HG02981 (cell line): Measurements from ENCODE around the gene ARHGAP21.
A peak's percentile ranks its signal among the peaks of the same experiment; 100 is the strongest.
"Not testable (repeated sequence)": the region's sequence is repeated elsewhere in the genome, so short reads cannot be mapped to it uniquely, and the experiment has no call there.

Source experiments
- ATAC-seq: cut with Tn5 transposase; IDR thresholded peaks from one replicate; pipeline ENCODE4 v1.9.1; 2021; ENCODE audit warnings: mild to moderate bottlenecking, moderate library complexity; ENCODE audit not compliant: unreplicated experiment

The ARHGAP21 gene

GRCh38 chr10:24723788-24724380, at the start of gene ARHGAP21:
ARHGAP21 (minus strand) TSS chr10:24723887; CDS start chr10:24721899, 1,988 bp downstream.
- ATAC-seq = peak; percentile 4

DNA sequence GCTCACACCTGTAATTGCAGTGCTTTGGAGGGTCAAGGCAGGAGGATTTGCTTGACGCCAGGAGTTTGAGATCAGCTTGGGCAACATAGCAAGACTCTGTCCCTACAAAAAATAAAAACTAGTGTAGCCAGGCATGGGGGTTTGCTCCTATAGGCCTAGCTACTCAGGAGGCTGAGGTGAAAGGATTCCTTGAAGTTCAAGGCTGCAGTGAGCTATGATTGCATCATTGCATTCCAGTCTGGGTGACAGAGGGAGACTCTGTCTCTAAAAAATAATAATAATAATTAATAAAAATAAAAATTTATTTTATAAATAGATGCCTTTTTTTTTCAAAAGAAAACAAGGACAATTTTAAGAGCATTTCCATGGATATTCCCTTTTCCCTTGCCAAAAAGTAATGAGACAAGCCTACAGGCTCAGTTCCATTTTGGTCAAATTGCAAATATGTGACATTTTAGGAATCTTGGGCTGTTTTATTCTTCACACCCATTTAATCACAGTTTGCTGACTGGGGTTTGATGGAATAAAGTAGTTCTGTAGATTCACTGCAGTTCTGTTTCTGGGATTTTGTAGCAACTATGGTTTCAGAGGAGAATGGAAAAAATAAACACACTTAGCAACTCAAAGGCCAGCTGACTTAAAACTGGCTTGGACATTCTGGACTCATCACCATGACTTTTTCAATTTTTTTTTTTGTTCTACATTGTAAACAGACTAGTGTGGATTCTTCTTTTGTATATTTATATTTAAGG, 48.4 kb upstream of the ARHGAP21 start:
- ATAC-seq = no peak

DNA sequence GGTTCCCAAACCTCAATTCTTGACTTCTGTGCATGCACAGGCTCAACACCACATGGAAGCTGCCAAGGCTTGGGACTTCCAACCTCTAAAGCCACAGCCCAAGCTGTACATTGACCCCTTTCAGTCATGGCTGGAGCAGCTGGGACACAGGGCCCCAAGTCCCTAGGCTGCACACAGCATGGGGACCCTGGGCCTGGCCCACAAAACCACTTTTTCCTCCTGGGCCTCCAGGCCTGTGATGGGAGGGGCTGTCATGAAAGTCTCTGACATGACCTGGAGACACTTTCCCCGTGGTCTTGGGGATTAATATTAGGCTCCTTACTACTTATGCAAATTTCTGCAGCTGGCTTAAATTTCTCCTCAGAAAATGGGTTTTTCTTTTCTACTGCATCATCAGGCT, 41.3 kb upstream of the ARHGAP21 start:
- ATAC-seq = not testable (repeated sequence)

DNA sequence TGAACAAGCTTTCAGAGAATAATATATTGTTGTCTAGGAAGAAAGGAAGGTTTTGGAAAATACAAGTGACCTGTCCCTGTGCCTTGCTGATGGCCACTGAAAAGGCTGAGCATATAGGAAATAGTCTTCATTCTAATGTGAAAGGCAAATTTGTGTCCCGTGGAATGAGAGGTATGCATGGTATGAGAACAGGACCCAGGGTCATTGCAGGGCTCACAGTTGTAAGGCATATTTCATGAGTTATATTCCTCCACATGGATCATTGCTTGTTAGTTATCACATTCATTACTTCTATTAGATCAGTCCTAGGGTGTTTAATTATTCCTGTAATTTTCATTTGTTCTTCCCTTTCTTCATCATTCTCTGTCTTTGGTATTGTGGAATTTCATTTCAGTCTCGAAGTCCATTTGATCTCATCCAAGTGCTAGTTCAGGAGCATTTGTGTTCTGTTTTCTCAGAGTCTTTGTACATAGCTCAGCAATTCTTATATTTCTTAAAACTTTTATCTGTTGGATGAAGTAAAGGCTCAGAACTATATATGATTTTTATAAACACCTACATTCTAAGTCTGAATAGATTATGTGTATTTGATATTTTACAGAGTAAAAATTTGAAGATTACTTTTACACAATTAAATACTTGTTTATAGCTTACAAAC, 39.4 kb upstream of the ARHGAP21 start:
- no peak for ATAC-seq

GRCh38 chr10:24762161-24762924, 38.7 kb upstream of the ARHGAP21 start:
- no peak for ATAC-seq

GRCh38 chr10:24759672-24760071, 36.0 kb upstream of the ARHGAP21 start:
- no peak for ATAC-seq

DNA sequence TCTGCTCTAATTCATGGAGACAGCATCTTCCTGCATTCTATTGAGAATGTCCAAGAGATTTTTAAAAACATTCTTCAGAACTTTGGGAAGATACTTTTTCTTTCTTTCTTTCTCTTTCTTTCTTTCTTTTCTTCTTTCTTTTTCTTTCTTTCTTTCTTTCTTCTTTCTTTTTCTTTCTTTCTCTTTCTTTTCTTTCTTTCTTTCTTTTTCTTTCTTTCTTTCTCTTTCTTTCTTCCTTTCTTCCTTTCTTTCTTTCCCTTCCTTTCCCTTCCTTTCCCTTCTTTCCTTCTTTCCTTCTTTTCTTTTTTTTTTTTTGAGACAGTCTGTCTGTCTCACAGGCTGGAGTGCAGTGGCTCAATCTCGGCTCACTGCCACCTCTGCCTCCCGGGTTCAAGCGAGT, 34.6 kb upstream of the ARHGAP21 start:
- not testable (repeated sequence) for ATAC-seq

DNA sequence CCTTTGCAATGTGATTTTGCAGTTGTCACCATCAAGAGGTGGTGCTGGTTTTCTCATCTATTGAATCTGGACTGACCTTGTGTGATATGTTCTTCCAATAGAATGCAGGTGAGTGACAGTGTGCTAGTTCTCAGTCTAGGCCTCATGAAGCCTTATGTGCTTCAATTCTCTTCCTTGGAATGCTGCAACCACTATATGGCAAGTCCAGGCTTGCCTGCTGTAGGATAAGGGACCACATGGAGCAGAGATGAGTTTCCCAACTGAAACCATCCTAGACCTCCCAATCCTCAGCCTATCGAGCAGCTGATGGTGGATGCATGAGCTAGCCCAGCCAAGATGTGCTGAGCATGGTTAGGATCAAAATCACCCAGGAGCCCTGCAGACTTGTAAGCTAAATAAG, 32.6 kb upstream of the ARHGAP21 start:
- ATAC-seq = no peak

DNA sequence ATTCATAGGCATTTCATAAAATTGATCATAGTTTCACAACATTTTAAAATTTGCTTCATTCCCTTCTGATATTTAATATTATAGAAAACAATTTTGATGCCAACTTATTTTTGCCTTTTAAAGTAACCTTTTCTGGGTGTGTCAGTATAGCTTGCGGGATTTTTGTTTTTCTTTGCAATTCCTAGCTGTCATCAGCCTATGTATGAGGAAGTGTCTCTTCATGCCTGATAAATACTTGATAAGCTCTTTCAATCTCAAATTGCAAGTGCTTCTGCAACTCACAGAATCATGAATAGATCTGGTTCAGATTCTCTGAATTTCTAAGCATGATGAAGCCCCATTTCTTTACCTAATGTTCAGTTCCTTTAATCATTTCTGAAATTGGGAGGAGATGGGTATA, 28.0 kb upstream of the ARHGAP21 start:
- ATAC-seq = no peak

GRCh38 chr10:24750695-24751094, 27.0 kb upstream of the ARHGAP21 start:
- no peak for ATAC-seq

- no peak for ATAC-seq
Observed at GRCh38 chr10:24748214-24748613, 24.5 kb upstream of the ARHGAP21 start.

- ATAC-seq = no peak
Observed at GRCh38 chr10:24744946-24745345, 21.3 kb upstream of the ARHGAP21 start.

DNA sequence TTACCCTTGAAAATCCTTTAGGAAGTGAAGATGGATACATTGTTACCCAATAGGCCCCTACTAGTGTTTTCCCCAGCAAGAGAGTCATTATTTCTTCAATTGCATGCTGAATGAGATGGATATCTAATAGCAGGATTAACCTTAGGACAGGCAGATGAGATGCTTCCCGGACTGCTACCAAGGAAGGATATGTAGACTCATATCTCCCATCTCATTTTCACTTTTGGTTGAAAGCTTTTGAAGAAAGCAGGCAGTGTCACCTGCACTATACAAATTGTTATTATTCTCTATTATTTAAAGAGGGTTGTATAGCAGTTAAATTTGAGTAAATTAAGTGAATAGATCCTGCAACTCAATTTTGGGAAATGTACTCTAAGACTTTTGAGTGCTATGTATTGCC, 17.0 kb upstream of the ARHGAP21 start:
- no peak for ATAC-seq

DNA sequence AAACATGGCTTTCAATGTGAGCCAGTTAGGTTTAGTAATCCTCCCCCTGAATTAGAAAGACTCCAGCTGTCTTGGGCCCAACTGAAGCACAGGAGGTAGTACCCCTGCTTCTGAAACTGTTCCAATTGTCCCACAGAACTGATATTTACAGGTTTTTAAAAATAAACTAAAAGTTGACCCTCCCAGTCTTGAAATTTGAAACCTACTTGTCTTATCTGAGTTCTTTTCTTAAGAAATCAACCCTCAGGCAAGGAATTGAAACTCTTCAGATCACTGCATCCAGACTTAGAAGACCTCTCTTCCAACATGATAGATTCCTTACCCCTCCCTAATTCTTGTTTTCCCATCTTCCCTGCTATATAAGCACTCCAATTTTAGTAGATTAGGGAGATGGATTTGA, 13.3 kb upstream of the ARHGAP21 start:
- no peak for ATAC-seq

- ATAC-seq = no peak
Observed at GRCh38 chr10:24731942-24732341, 8.3 kb upstream of the ARHGAP21 start.

DNA sequence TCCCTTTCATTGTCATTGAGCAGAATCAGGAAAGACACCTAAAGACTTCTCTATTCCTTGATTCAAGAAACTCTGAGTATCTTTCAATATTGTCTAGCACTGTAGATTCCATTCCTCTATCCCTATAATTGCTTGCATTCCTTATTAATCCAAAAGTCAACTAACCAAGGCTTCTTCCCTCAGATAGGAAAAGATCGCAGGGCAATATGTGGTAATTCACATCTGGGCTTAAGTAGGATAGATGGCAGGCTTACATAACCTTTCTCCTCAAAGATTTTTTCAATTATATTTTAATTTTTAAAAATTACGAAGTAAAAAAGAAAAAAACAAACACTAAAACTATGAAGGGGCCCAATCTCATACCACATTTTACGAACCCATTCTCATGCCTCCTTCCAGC, 7.1 kb upstream of the ARHGAP21 start:
- no peak for ATAC-seq

DNA sequence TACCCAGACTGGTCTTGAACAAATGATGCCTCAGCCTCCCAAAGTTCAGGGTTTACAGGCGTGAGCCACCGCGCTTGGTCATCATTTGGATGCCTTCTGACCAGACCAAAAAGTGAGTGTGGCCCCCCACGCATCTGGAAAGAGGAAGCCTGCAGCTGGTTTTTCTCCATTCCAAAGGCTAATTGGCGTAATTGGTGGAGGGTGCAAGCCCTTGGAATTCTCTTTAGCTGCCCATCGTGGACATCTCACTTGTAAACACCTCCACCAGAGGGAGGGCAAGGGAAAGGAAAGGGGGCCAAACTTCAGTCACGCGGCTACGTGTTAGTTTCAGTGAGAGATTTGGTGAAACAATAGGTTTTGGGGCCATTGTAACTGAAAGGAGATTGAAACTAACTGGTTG, 4.1 kb upstream of the ARHGAP21 start:
- ATAC-seq = no peak

GRCh38 chr10:24726626-24727025, 2.9 kb upstream of the ARHGAP21 start:
- ATAC-seq = no peak

DNA sequence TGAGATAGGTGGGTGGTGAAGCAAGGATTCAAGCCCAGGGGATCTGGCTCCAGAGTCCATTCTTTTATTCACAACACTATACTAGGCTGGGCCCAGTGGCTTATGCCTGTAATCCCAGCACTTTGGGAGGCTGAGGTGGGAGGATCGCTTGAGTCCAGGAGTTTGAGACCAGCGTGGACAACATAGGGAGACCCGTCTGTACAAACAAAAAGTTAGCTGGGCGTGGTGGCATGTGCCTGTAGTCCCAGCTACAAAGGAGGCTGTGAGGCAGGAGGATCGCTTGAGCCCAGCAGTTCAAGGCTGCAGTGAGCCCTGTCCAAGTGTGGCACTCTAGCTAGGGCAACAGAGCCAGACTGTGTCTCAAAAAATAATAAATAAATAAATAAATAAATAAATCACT, 2.3 kb upstream of the ARHGAP21 start:
- ATAC-seq = not testable (repeated sequence)

DNA sequence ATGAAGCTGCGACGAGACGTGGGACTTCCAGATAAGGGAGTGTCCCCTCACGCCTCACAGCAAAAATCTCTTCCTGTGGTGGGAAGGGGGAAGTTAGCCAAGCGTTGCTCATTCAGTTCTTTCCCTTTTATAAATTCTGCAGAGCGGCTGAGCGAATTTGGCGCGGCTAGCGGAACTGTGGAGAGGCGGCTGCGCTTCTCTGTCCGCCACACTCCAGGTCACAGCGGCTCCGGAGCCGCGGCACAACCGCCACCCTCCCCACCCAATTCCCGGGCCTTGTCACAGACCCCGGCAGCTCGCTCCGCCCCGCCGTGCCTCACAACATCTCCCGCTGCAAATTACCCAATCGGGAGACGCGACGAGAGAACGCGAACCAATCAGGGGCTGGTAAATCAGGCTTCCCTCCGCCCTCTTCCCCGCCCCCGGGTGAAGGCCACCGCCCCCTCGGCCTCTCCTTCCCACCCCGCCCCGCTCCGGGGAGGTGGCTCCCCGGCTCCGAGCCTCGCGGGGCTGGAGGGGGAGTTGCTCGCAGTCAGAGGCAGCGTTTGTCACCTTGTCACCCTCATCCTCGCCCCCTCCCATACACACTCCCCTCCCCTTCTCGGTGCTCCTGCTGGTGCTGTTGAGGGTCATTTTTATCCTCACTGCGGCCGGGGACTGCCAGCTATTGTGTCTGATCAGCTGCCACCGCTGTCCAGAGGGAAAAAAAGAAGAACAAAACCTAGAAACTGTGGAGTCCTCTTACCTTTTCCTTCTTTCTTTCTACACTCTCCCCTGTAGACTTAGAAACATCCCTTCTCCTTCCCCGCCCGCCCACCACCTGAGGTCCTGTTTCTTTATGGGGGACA, 918 bp upstream of the ARHGAP21 start:
- peak; percentile 83 for ATAC-seq
